Measurements from ENCODE around the gene DNAJC13.

Gene DNAJC13

GRCh38 chr3:132381348-132381944, 35.9 kb upstream of the DNAJC13 start:
- no peak for ATAC-seq
- no peak for TF ChIP-seq GLIS3 (CRISPR knock-in tag; IDR thresholded peaks at IDR 0.05)
- TF ChIP-seq CSDC2 (CRISPR knock-in tag; IDR thresholded peaks at IDR 0.05), result no peak
- no peak for TF ChIP-seq ZC3H10 (CRISPR knock-in tag; IDR thresholded peaks at IDR 0.05)
- TF ChIP-seq ZNF8 (CRISPR knock-in tag; IDR thresholded peaks at IDR 0.05), result no peak
- TF ChIP-seq SNAI2 (CRISPR knock-in tag; IDR thresholded peaks at IDR 0.05), result no peak

DNA sequence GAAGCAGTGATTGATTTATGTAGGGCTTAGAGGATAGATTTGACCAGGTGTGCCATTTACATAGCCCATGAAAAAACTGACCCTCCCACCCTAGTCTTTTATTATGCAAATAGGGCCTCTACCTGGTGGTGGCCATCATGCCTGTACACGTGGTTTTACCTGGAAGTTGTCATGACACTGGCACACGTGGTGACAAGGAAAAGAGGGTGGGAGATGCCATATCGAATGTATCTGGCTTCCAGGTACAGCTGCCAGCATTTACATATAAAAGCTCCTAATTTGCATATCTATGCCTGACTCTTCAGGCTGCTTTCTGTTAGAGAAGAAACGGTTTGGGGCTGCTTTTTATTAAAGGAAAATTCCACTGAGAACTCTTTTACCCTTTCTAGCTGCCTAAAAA, 35.0 kb upstream of the DNAJC13 start:
- TF ChIP-seq PPARA (CRISPR knock-in tag; IDR thresholded peaks at IDR 0.05; ENCODE audit: borderline replicate concordance) (no peak), BACH2 (CRISPR knock-in tag; IDR thresholded peaks at IDR 0.05; ENCODE audit: borderline replicate concordance) (no peak), ZNF70 (CRISPR knock-in tag; IDR thresholded peaks at IDR 0.05) (no peak), RARB (CRISPR knock-in tag; IDR thresholded peaks at IDR 0.05) (no peak), ISL1 (CRISPR knock-in tag; IDR thresholded peaks at IDR 0.05) (no peak), ESRRG (CRISPR knock-in tag; IDR thresholded peaks at IDR 0.05) (no peak), PATZ1 (CRISPR knock-in tag; IDR thresholded peaks at IDR 0.05; ENCODE audit: borderline replicate concordance) (no peak), ZFP3 (CRISPR knock-in tag; IDR thresholded peaks at IDR 0.05) (no peak), CREB5 (CRISPR knock-in tag; IDR thresholded peaks at IDR 0.05; ENCODE audit: low read depth) (no peak), OSR1 (CRISPR knock-in tag; IDR thresholded peaks at IDR 0.05) (no peak), ARNTL (CRISPR knock-in tag; IDR thresholded peaks at IDR 0.05; ENCODE audit: borderline replicate concordance, low read depth) (no peak), TOX (CRISPR knock-in tag; IDR thresholded peaks at IDR 0.05; ENCODE audit: borderline replicate concordance) (no peak)
- TF ChIP-seq, protein P1, sequence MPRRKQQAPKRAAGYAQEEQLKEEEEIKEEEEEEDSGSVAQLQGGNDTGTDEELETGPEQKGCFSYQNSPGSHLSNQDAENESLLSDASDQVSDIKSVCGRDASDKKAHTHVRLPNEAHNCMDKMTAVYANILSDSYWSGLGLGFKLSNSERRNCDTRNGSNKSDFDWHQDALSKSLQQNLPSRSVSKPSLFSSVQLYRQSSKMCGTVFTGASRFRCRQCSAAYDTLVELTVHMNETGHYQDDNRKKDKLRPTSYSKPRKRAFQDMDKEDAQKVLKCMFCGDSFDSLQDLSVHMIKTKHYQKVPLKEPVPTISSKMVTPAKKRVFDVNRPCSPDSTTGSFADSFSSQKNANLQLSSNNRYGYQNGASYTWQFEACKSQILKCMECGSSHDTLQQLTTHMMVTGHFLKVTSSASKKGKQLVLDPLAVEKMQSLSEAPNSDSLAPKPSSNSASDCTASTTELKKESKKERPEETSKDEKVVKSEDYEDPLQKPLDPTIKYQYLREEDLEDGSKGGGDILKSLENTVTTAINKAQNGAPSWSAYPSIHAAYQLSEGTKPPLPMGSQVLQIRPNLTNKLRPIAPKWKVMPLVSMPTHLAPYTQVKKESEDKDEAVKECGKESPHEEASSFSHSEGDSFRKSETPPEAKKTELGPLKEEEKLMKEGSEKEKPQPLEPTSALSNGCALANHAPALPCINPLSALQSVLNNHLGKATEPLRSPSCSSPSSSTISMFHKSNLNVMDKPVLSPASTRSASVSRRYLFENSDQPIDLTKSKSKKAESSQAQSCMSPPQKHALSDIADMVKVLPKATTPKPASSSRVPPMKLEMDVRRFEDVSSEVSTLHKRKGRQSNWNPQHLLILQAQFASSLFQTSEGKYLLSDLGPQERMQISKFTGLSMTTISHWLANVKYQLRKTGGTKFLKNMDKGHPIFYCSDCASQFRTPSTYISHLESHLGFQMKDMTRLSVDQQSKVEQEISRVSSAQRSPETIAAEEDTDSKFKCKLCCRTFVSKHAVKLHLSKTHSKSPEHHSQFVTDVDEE (CRISPR knock-in tag; IDR thresholded peaks at IDR 0.05), result no peak
- TF ChIP-seq, protein P2, sequence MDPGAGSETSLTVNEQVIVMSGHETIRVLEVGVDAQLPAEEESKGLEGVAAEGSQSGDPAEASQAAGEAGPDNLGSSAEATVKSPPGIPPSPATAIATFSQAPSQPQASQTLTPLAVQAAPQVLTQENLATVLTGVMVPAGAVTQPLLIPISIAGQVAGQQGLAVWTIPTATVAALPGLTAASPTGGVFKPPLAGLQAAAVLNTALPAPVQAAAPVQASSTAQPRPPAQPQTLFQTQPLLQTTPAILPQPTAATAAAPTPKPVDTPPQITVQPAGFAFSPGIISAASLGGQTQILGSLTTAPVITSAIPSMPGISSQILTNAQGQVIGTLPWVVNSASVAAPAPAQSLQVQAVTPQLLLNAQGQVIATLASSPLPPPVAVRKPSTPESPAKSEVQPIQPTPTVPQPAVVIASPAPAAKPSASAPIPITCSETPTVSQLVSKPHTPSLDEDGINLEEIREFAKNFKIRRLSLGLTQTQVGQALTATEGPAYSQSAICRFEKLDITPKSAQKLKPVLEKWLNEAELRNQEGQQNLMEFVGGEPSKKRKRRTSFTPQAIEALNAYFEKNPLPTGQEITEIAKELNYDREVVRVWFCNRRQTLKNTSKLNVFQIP (CRISPR knock-in tag; IDR thresholded peaks at IDR 0.05; ENCODE audit: borderline replicate concordance, low read depth), result no peak
- no peak for ATAC-seq

- no peak for ATAC-seq
- TF ChIP-seq ISL1 (CRISPR knock-in tag; IDR thresholded peaks at IDR 0.05), result no peak
- TF ChIP-seq ZNF70 (CRISPR knock-in tag; IDR thresholded peaks at IDR 0.05), result no peak
- TF ChIP-seq, protein P1 (CRISPR knock-in tag; IDR thresholded peaks at IDR 0.05), result no peak
- no peak for TF ChIP-seq SNAI2 (CRISPR knock-in tag; IDR thresholded peaks at IDR 0.05)
- no peak for TF ChIP-seq CREB5 (CRISPR knock-in tag; IDR thresholded peaks at IDR 0.05; ENCODE audit: low read depth)
- TF ChIP-seq, protein P2 (CRISPR knock-in tag; IDR thresholded peaks at IDR 0.05; ENCODE audit: borderline replicate concordance, low read depth), result no peak
- TF ChIP-seq ZNF8 (CRISPR knock-in tag; IDR thresholded peaks at IDR 0.05), result no peak
- TF ChIP-seq ZNF565 (CRISPR knock-in tag; conservative IDR thresholded peaks at IDR 0.05; ENCODE audit: low read depth), result no peak
- no peak for TF ChIP-seq ESRRG (CRISPR knock-in tag; IDR thresholded peaks at IDR 0.05)
- no peak for TF ChIP-seq PATZ1 (CRISPR knock-in tag; IDR thresholded peaks at IDR 0.05; ENCODE audit: borderline replicate concordance)
- no peak for TF ChIP-seq CSDC2 (CRISPR knock-in tag; IDR thresholded peaks at IDR 0.05)
- no peak for TF ChIP-seq BACH2 (CRISPR knock-in tag; IDR thresholded peaks at IDR 0.05; ENCODE audit: borderline replicate concordance)
- TF ChIP-seq GLIS3 (CRISPR knock-in tag; IDR thresholded peaks at IDR 0.05), result no peak
- TF ChIP-seq RARB (CRISPR knock-in tag; IDR thresholded peaks at IDR 0.05), result no peak
Measured at GRCh38 chr3:132382688-132383194, 34.6 kb upstream of the DNAJC13 start.
